COR-L47 (cell line): Measurements from ENCODE around the gene MLPH.

ENCODE experiments used
- DNase-seq: peaks from one replicate; lab custom pipeline; 2025; lab: John Stamatoyannopoulos, UW

The MLPH gene

GRCh38 chr2:237520290-237520689 is 33.2 kb downstream of the MLPH start:
- no peak for DNase-seq

- DNase-seq, result no peak
Measured at GRCh38 chr2:237524631-237525030, 37.6 kb downstream of the MLPH start.

- no peak for DNase-seq
Measured at GRCh38 chr2:237525559-237526157, 38.6 kb downstream of the MLPH start.

- no peak for DNase-seq
Measured at GRCh38 chr2:237527233-237527632, 40.2 kb downstream of the MLPH start.

GRCh38 chr2:237527766-237528165 is 40.7 kb downstream of the MLPH start:
- no peak for DNase-seq

GRCh38 chr2:237529452-237530402 is 42.7 kb downstream of the MLPH start:
- DNase-seq, result no peak

- no peak for DNase-seq
Measured at GRCh38 chr2:237530472-237531433, 43.7 kb downstream of the MLPH start.

- no peak for DNase-seq
Measured at GRCh38 chr2:237532160-237532559, 45.1 kb downstream of the MLPH start.

- DNase-seq, result peak; percentile 63
Measured at GRCh38 chr2:237533668-237534161, 46.7 kb downstream of the MLPH start.

GRCh38 chr2:237534380-237534779 is 47.3 kb downstream of the MLPH start:
- DNase-seq, result no peak

- no peak for DNase-seq
Measured at GRCh38 chr2:237535385-237536082, 48.5 kb downstream of the MLPH start.

- DNase-seq, result no peak
Measured at GRCh38 chr2:237536083-237536415, 49.0 kb downstream of the MLPH start.

- no peak for DNase-seq
Measured at GRCh38 chr2:237536617-237537016, 49.6 kb downstream of the MLPH start.

GRCh38 chr2:237538001-237538720 is 51.1 kb downstream of the MLPH start:
- no peak for DNase-seq

- no peak for DNase-seq
Measured at GRCh38 chr2:237538901-237539300, 51.9 kb downstream of the MLPH start.

GRCh38 chr2:237539681-237540080 is 52.6 kb downstream of the MLPH start:
- DNase-seq, result no peak

- peak; percentile 17 for DNase-seq
Measured at GRCh38 chr2:237540223-237540775, 53.2 kb downstream of the MLPH start.

GRCh38 chr2:237540823-237541222 is 53.8 kb downstream of the MLPH start:
- peak; percentile 65 for DNase-seq

- DNase-seq, result no peak
Measured at GRCh38 chr2:237541243-237541642, 54.2 kb downstream of the MLPH start.

GRCh38 chr2:237542001-237542704 is 55.1 kb downstream of the MLPH start:
- DNase-seq, result no peak
